Esophagus squamous epithelium (tissue), 4 donors: ENCODE results near the gene PTPN21.

Experiments
- POLR2A ChIP-seq, 4 donors: fragments of 450-650 bp; IDR thresholded peaks; one replicate each; pipeline ENCODE4 v1.6.1; 2017; ENCODE audit warnings: antibody characterized with exemption in 4 of 4, mild to moderate bottlenecking in 4 of 4, moderate library complexity in 3 of 4
- TF ChIP-seq, protein P1 (sequence below), 6 experiments: fragments of 450-650 bp in 4 of 6; fragments of 200-600 bp in 2 of 6; sonication (generic) in 2 of 6; IDR thresholded peaks; one replicate each; pipeline ENCODE4 v1.5.1; 2016 to 2019; ENCODE audit warnings: antibody characterized with exemption in 6 of 6, mild to moderate bottlenecking in 4 of 6, moderate library complexity in 4 of 6

DNA sequence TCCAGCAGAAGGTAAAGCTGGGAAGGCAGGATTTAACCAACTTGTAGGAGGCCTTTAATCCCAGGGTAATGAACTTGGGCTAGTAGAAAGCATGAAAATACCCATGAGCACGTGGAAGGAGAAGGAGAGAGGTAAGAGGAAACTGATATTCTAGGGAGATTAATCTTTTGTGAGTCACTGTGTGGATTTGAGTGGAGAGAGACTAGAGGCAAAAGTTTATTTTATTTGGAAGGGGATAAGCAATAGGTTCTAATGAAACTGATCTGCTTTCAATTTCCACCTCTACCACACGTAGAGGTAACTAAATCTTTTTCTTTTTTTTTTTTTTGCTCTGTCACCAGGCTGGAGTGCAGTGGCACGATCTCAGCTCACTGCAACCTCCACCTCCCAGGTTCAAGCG, 52.1 kb downstream of the PTPN21 start:
- TF ChIP-seq, protein P1, sequence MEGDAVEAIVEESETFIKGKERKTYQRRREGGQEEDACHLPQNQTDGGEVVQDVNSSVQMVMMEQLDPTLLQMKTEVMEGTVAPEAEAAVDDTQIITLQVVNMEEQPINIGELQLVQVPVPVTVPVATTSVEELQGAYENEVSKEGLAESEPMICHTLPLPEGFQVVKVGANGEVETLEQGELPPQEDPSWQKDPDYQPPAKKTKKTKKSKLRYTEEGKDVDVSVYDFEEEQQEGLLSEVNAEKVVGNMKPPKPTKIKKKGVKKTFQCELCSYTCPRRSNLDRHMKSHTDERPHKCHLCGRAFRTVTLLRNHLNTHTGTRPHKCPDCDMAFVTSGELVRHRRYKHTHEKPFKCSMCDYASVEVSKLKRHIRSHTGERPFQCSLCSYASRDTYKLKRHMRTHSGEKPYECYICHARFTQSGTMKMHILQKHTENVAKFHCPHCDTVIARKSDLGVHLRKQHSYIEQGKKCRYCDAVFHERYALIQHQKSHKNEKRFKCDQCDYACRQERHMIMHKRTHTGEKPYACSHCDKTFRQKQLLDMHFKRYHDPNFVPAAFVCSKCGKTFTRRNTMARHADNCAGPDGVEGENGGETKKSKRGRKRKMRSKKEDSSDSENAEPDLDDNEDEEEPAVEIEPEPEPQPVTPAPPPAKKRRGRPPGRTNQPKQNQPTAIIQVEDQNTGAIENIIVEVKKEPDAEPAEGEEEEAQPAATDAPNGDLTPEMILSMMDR (IDR thresholded peaks at IDR 0.05), result no peak
- TF ChIP-seq POLR2A (IDR thresholded peaks at IDR 0.05), result no peak
